HFF-Myc (cell line): Measurements from ENCODE around the gene SMG6.
A peak's percentile ranks its signal among the peaks of the same experiment; 100 is the strongest.

ENCODE experiments used
- DNase-seq: peaks from one replicate; pipeline ENCODE4 v3.0.0-alpha.2; 2011; ENCODE audit warnings: low read depth; ENCODE audit errors: extremely low read depth
- H3K4me3 ChIP-seq: replicated peaks from 2 replicates; pipeline ENCODE4 v1.5.1; 2011; ENCODE audit warnings: low read depth, mild to moderate bottlenecking, control low read depth, low read length
- TF ChIP-seq, protein P1 (sequence below): IDR thresholded peaks from 2 replicates; pipeline ENCODE4 v1.5.1; 2012; ENCODE audit warnings: mild to moderate bottlenecking, low read depth, low read length, control low read depth; ENCODE audit errors: missing control alignments

SMG6 gene

DNA sequence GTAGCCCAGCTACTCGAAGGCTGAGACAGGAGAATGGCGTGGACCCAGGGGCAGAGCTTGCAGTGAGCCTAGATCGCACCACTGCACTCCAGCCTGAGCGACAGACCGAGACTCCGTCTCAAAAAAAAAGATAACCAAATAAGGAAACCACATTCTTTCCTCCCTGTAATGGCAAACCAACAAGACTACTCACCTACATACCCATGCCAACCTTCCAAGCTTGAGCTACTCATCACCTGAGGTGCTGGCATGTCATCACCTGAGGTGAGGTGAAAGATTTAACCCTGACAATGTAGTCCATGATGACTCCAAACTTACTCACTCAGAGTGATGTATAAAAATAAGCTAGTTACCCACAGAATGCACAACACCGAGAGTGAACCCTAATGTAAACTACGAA is 85.2 kb downstream of the SMG6 start:
- TF ChIP-seq, protein P1, sequence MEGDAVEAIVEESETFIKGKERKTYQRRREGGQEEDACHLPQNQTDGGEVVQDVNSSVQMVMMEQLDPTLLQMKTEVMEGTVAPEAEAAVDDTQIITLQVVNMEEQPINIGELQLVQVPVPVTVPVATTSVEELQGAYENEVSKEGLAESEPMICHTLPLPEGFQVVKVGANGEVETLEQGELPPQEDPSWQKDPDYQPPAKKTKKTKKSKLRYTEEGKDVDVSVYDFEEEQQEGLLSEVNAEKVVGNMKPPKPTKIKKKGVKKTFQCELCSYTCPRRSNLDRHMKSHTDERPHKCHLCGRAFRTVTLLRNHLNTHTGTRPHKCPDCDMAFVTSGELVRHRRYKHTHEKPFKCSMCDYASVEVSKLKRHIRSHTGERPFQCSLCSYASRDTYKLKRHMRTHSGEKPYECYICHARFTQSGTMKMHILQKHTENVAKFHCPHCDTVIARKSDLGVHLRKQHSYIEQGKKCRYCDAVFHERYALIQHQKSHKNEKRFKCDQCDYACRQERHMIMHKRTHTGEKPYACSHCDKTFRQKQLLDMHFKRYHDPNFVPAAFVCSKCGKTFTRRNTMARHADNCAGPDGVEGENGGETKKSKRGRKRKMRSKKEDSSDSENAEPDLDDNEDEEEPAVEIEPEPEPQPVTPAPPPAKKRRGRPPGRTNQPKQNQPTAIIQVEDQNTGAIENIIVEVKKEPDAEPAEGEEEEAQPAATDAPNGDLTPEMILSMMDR = no peak
- DNase-seq = no peak
- no peak overlapping the region for H3K4me3 ChIP-seq

DNA sequence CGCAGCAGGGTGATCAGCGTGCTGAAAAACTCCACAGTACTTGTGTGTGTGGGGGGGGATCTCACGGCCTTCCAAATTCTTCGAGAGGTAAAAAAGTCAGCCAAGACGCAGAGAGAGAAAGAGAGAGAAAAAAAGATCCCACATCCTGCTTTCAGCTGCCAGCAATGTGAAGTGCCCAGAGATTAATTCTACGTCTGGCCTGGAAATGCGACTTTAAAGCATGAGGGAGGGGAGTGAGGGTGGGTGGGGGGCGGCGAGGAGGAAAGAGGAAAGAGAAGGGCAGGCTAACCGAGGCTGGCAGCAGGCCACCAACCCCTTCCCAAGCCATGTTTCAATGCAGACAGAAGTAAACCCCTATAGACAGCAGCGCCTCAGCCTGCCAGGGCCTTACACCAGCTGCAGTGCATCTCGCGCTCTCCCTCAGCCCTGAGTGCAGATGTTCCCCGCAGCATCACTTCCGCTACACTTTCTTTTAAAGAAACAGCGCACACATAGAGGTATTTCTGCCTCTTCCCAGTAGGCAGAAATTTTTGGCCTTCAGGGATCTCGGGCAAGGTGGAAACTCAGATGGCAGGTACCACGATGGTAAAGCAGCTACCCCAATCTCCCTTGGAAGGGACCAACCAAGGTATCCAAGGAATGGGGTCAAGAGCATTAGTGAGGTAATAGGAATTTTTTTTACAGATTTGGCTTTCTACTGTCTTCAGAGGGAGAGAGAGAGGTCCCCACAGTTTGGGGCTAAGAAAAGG is 87.8 kb downstream of the SMG6 start:
- DNase-seq = peak; percentile 86
- peak overlapping the region; percentile 38 for H3K4me3 ChIP-seq
- TF ChIP-seq, protein P1 = no peak

DNA sequence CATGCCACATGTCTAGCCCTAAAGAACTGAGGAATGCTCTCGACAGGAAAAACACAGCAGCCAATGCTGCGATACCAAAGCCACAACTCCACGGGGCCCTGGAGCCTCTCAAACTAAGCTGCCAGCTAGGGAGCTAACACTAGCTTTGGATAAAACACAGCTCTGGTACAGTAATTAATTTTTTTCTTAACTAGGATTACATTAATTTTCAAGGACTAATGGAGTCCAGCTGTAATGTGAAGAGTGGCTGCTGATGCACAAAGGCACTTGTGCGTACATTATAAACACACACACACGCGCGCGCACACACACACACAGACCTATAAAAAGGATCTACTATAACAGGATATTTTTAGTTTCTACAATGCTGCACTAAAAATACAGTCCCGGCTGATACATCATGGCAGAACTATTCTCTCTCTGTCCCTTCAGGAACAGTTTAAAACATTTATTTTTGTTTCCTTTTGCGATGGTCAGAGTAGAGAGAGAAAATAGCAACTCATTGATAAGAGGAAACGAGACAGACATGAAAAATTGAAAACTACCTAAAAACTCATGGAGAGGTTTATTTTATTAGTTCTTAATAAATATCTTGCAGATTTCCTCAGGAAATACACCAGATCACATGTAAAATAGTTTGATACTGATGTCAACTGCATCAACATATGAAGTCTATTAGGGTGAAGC is 88.5 kb downstream of the SMG6 start:
- peak overlapping the region; percentile 38 for H3K4me3 ChIP-seq
- TF ChIP-seq, protein P1 = no peak
- DNase-seq = no peak

DNA sequence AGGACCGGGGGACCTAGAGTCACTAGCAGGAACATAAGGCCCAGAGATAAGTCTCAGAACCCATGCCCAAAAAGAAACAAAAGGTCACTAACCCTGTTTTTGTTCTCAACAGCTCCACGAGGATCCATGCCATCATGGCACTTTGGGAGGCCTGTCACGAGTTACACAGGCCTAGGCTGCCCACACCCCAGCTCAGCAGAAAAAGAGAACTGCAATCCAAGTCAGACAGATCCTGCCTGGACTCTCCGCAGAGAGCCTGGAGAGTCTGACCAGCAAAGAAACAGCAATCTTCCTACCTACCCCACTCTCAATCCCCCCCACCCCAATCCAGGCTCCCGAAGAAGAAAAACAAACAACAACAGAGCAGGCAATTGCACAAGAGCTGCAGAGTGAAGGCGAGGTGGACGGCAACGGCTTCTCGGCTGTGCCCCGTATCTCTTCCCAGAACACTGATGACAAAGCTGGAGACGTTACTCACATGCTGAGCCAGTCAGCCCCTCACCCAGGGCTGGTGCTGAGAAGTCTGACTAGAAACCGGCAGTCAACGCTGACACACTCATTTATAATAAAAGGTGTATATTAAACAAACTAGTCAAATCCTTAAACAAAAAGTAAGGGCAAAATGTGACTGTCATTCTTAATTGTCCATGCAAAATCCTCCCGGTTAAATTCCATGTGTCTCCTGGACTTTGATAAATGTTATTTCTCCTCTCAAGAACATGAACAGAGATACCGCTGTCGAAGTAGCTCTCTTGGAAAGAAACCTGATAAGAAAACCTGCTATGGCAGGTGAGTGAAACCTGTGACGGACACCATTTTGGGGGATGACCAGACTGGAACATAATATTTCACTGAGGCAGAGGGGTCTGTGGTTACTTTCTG is 89.3 kb downstream of the SMG6 start:
- DNase-seq = no peak

DNA sequence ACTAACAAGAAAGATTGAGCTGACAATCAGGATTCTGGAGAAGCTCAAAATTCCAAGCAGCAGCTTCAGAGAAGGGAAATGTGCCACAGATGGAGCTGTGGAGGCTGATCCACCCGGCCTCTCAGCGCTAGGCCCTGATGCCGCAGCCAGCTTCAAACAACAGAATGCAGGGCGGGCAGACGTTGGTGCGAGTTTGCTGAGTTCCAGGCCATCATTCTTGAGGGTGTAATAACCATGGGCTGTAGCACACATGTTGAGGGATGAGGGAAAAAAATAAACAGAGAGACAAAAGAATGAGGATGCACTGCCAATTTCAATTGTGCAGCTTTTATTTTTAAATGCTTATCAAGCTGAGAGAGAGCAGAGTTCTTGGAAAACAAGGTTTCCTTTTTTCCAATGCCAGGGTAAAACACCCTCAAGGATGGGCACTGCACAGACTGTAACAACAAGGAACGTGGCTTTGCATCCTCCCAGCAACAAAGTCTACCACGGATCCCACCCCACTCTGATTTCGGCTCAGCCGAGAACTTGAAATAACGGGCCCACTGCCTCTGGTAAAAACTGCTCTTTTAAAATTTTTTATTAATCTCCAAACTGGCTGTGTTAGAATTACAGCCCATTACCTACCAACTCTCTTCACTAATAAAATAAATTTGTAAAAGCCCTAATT is 90.2 kb downstream of the SMG6 start:
- TF ChIP-seq, protein P1 = no peak
- H3K4me3 ChIP-seq = peak overlapping the region; percentile 38
- DNase-seq = no peak

More for the DNA sequence above, 89.3 kb downstream of the SMG6 start:
- peak overlapping the region; percentile 38 for H3K4me3 ChIP-seq
- TF ChIP-seq, protein P1 = no peak

DNA sequence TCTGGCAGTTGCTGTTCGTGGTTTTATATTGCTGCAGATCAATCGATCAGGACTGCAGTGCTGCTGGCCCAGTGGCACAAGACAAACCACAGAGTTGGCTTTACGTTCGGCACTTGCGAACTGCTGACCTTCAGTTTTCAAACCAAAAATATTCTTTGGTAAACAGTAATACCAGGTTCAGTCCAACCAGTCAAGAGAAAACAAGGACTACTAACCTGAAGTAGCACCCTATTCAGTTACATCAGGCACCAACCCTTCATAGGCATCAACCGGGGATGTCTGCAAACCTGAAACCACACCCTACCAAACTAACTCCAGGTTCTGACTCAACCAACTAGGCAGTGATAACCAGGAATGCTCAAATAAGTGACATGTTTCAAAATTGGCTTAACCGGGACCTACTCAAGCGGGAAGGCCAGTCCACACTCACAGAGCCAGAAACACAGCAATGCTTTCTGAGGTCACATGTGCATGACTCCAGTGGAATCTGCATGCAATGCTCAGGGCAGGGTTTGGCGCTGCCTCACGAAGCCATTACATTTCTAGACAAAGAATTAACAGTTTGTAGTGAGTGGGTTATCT is 91.1 kb downstream of the SMG6 start:
- peak overlapping the region; percentile 38; the same call in 1 of the 2 replicates for H3K4me3 ChIP-seq
- no peak for DNase-seq
- TF ChIP-seq, protein P1 = no peak
